Astrocyte (in vitro differentiated cells and primary cell): Measurements from ENCODE around the gene HAUS7. TPM values are rescaled to one million over a fixed set of nuclear protein-coding genes. Genes with fewer than 3 reads are reported as not detected.

Source experiments
- DNase-seq: peaks from one replicate; pipeline ENCODE4 v3.0.0-alpha.2; 2010; ENCODE audit warnings: low read depth
- FAIRE-seq: peaks from 2 replicates; lab custom pipeline; 2011; peaks lifted over from hg19 to GRCh38; lab: Jason Lieb, UNC
- H2AFZ ChIP-seq: 2 replicates; pipeline ENCODE4 v1.6.0; 2012; ENCODE audit warnings: low read depth, low read length, inconsistent platforms
- H3K27ac ChIP-seq: 2 replicates; pipeline ENCODE4 v1.5.1; 2011; ENCODE audit warnings: low read depth, low read length, inconsistent platforms
- H3K27me3 ChIP-seq: 2 replicates; pipeline ENCODE4 v1.6.0; 2011; ENCODE audit warnings: low read length, inconsistent platforms; ENCODE audit not compliant: insufficient read depth
- H3K36me3 ChIP-seq: 2 replicates; pipeline ENCODE4 v1.5.1; 2011; ENCODE audit warnings: low read length, inconsistent platforms; ENCODE audit not compliant: insufficient read depth
- H3K4me1 ChIP-seq: 2 replicates; pipeline ENCODE4 v1.5.1; 2011; ENCODE audit warnings: low read length, inconsistent platforms; ENCODE audit not compliant: insufficient read depth
- H3K4me2 ChIP-seq: 2 replicates; pipeline ENCODE4 v1.6.0; 2012; ENCODE audit warnings: low read length, inconsistent platforms
- H3K4me3 ChIP-seq: 2 replicates; pipeline ENCODE4 v1.5.1; 2011; ENCODE audit warnings: low read depth, mild to moderate bottlenecking, low read length, inconsistent platforms; ENCODE audit not compliant: insufficient read depth
- H3K79me2 ChIP-seq: 2 replicates; pipeline ENCODE4 v1.6.0; 2012; ENCODE audit warnings: mild to moderate bottlenecking, low read length, inconsistent platforms; ENCODE audit not compliant: insufficient read depth
- H3K9ac ChIP-seq: 2 replicates; pipeline ENCODE4 v1.6.0; 2012; ENCODE audit warnings: mild to moderate bottlenecking, low read length, inconsistent platforms
- H3K9me3 ChIP-seq: 2 replicates; pipeline ENCODE4 v1.5.1; 2012; ENCODE audit warnings: low read depth, mild to moderate bottlenecking, low read length, inconsistent platforms; ENCODE audit not compliant: insufficient read depth
- H4K20me1 ChIP-seq: 2 replicates; pipeline ENCODE4 v1.6.0; 2012; ENCODE audit warnings: low read length, inconsistent platforms; ENCODE audit not compliant: insufficient read depth
- H3K27ac Mint-ChIP-seq: one replicate; pipeline ENCODE4 v1.8.0; 2021; ENCODE audit warnings: mild to moderate bottlenecking, mixed read lengths; ENCODE audit not compliant: unreplicated experiment
- H3K27me3 Mint-ChIP-seq: one replicate; pipeline ENCODE4 v1.8.0; 2021; ENCODE audit warnings: low read depth, mixed read lengths; ENCODE audit not compliant: unreplicated experiment
- H3K36me3 Mint-ChIP-seq: one replicate; pipeline ENCODE4 v1.8.0; 2021; ENCODE audit warnings: low read depth, mixed read lengths; ENCODE audit not compliant: unreplicated experiment
- H3K4me1 Mint-ChIP-seq: one replicate; pipeline ENCODE4 v1.8.0; 2021; ENCODE audit warnings: low read depth, mixed read lengths; ENCODE audit not compliant: unreplicated experiment
- H3K4me3 Mint-ChIP-seq: one replicate; pipeline ENCODE4 v1.8.0; 2021; ENCODE audit warnings: mild to moderate bottlenecking, moderate library complexity, mixed read lengths; ENCODE audit not compliant: unreplicated experiment
- H3K9me3 Mint-ChIP-seq: one replicate; pipeline ENCODE4 v1.8.0; 2021; ENCODE audit warnings: mild to moderate bottlenecking, mixed read lengths; ENCODE audit not compliant: unreplicated experiment
- CTCF ChIP-seq: IDR thresholded peaks from 2 replicates; pipeline ENCODE4 v1.5.1; 2011; ENCODE audit warnings: low read depth, mild to moderate bottlenecking, inconsistent platforms, low read length, moderate library complexity; ENCODE audit not compliant: insufficient read depth
- EZH2 ChIP-seq: IDR thresholded peaks from 2 replicates; pipeline ENCODE4 v1.6.1; 2012; ENCODE audit warnings: mild to moderate bottlenecking, low read length, inconsistent platforms; ENCODE audit not compliant: insufficient read depth
- total RNA-seq: library from RNA; stranded (reverse); gene quantifications from 2 replicates; pipeline ENCODE4 v1.2.1, GENCODE V29; 2021

The HAUS7 gene
- total RNA-seq, 1 donor from 2014 or later: 12.1 TPM

- H3K4me3 ChIP-seq: no peak overlapping the region
- no peak overlapping the region for H3K27ac ChIP-seq
- TF ChIP-seq EZH2 (no peak), CTCF (no peak)
- H3K9me3 ChIP-seq: no peaks in the 10 kb centered on the region
- no peaks in the 10 kb centered on the region for H3K79me2 ChIP-seq
- H3K27me3 ChIP-seq: no peaks in the 10 kb centered on the region
- no peaks in the 10 kb centered on the region for H3K36me3 ChIP-seq
- Mint-ChIP-seq H3K4me1 (no peaks in the 10 kb centered on the region), H3K27me3 (peaks cover 3% of the 10 kb centered on the region), H3K27ac (no peak overlapping the region), H3K36me3 (peaks cover 2% of the 10 kb centered on the region), H3K9me3 (no peaks in the 10 kb centered on the region), H3K4me3 (no peak overlapping the region)
- H3K4me1 ChIP-seq: no peaks in the 10 kb centered on the region
- H3K4me2 ChIP-seq: no peak overlapping the region
- no peak overlapping the region for H2AFZ ChIP-seq
- FAIRE-seq (no peak), DNase-seq (no peak)
- H4K20me1 ChIP-seq: no peaks in the 10 kb centered on the region
- H3K9ac ChIP-seq: no peak overlapping the region
Measured at GRCh38 chrX:153446636-153446936, 23.8 kb downstream of the HAUS7 start.

GRCh38 chrX:153445856-153446635 is 24.3 kb downstream of the HAUS7 start, which contains the start of gene TREX2:
Gene TREX2 (minus strand): TSS chrX:153446056. CDS start chrX:153445430, 626 bp downstream.
- no peaks in the 10 kb centered on the region for H3K27me3 ChIP-seq
- FAIRE-seq (no peak), DNase-seq (no peak)

More at GRCh38 chrX:153445856-153446635, 24.3 kb downstream of the HAUS7 start, which contains the start of gene TREX2:
- no peak within 1 kb of the TSS for H2AFZ ChIP-seq
- H3K4me1 ChIP-seq: no peaks in the 10 kb centered on the region
- H3K79me2 ChIP-seq: no peaks in the 10 kb centered on the region
- no peaks in the 10 kb centered on the region for H3K36me3 ChIP-seq
- H3K4me3 ChIP-seq: no peak within 1 kb of the TSS
- no peak within 1 kb of the TSS for H3K9ac ChIP-seq
- H4K20me1 ChIP-seq: no peaks in the 10 kb centered on the region
- no peak for TF ChIP-seq EZH2
- no peak for TF ChIP-seq CTCF
- H3K27ac ChIP-seq: no peak within 1 kb of the TSS
- no peaks in the 10 kb centered on the region for H3K9me3 ChIP-seq
- no peak within 1 kb of the TSS for H3K4me3 Mint-ChIP-seq
- H3K4me2 ChIP-seq: no peak within 1 kb of the TSS
- peaks cover 3% of the 10 kb centered on the region for H3K27me3 Mint-ChIP-seq
- no peak within 1 kb of the TSS for H3K27ac Mint-ChIP-seq
- peaks cover 2% of the 10 kb centered on the region for H3K36me3 Mint-ChIP-seq
- H3K9me3 Mint-ChIP-seq: no peaks in the 10 kb centered on the region
- no peaks in the 10 kb centered on the region for H3K4me1 Mint-ChIP-seq
